ENCODE results near the gene PVRIG. TPM values are rescaled to one million over a fixed set of nuclear protein-coding genes. Genes with fewer than 3 reads are reported as not detected.
"Not testable (repeated sequence)": the region's sequence is repeated elsewhere in the genome, so short reads cannot be mapped to it uniquely, and the experiment has no call there.

PVRIG gene
- total and polyA plus RNA-seq, 2 donors (not counting 1 experiment from before 2014, with no cell fraction given): 16.2 to 51.2 TPM

GRCh38 chr7:100234660-100235317 lies 15.0 kb downstream of the PVRIG start:
- H3K79me2 ChIP-seq (ENCODE audit: control insufficient read depth, insufficient read depth, low read length); ATAC-seq (ENCODE audit: low read depth); H3K27me3 Mint-ChIP-seq; H3K4me1 ChIP-seq (ENCODE audit: control insufficient read depth in 2 of 2, insufficient read depth in 2 of 2, low read length in 2 of 2); DNase-seq; H3K9me3 Mint-ChIP-seq (ENCODE audit: insufficient read depth); H3K27me3 ChIP-seq (replicated peaks in 1 of 4; ENCODE audit: control extremely low read depth in 1 of 4, control insufficient read depth in 3 of 4, insufficient read depth in 4 of 4, low read length in 3 of 4); H3K9ac ChIP-seq (ENCODE audit: low read length); H3K27ac ChIP-seq (ENCODE audit: low read length in 2 of 2); CTCF ChIA-PET; intact Hi-C loops (cut with micrococcal nuclease); H3K4me3 Mint-ChIP-seq; H4K20me1 ChIP-seq (ENCODE audit: control insufficient read depth, insufficient read depth, low read length, poor library complexity, severe bottlenecking); H3K4me1 Mint-ChIP-seq; H3K4me3 ChIP-seq (ENCODE audit: control extremely low read depth in 1 of 5, extremely low read depth in 1 of 5, insufficient read depth in 1 of 5, low read depth in 2 of 5, low read length in 4 of 5); H3K36me3 ChIP-seq (replicated peaks in 1 of 2; ENCODE audit: control extremely low read depth in 1 of 2, control insufficient read depth in 1 of 2, extremely low read depth in 1 of 2, insufficient read depth in 2 of 2, low read length in 1 of 2); H3K4me2 ChIP-seq (replicated peaks; ENCODE audit: low read depth, low read length, poor library complexity, severe bottlenecking); H2AFZ ChIP-seq (ENCODE audit: insufficient read depth, low read depth, low read length, poor library complexity, severe bottlenecking): not testable (repeated sequence)
- no CpG with 5 or more reads among the region's 8 CpGs for WGBS (ENCODE audit: insufficient coverage)
- peak overlapping the region; percentile 65 for H3K27ac Mint-ChIP-seq
- H3K9me3 ChIP-seq (ENCODE audit: control extremely low read depth in 1 of 3, control insufficient read depth in 2 of 3, insufficient read depth in 1 of 3, low read length in 2 of 3): peaks cover 0 to 21% (median 0%) of the 10 kb centered on the region in 3 donors
- POLR2A ChIA-PET: interaction anchor here (0.7 kb wide), 1 partner anchor 114 kb away, joined by 3 read pairs; no protein-coding TSS in a partner anchor

GRCh38 chr7:100239975-100240374 lies 20.2 kb downstream of the PVRIG start:
- H3K27me3 ChIP-seq (replicated peaks in 1 of 4; ENCODE audit: control extremely low read depth in 1 of 4, control insufficient read depth in 3 of 4, insufficient read depth in 4 of 4, low read length in 3 of 4); H2AFZ ChIP-seq (ENCODE audit: insufficient read depth, low read depth, low read length, poor library complexity, severe bottlenecking); H4K20me1 ChIP-seq (ENCODE audit: control insufficient read depth, insufficient read depth, low read length, poor library complexity, severe bottlenecking); H3K36me3 ChIP-seq (replicated peaks in 1 of 2; ENCODE audit: control extremely low read depth in 1 of 2, control insufficient read depth in 1 of 2, extremely low read depth in 1 of 2, insufficient read depth in 2 of 2, low read length in 1 of 2); H3K79me2 ChIP-seq (ENCODE audit: control insufficient read depth, insufficient read depth, low read length); H3K27me3 Mint-ChIP-seq; H3K4me1 Mint-ChIP-seq; H3K9ac ChIP-seq (ENCODE audit: low read length); POLR2A ChIA-PET; CTCF ChIA-PET; H3K4me1 ChIP-seq (ENCODE audit: control insufficient read depth in 2 of 2, insufficient read depth in 2 of 2, low read length in 2 of 2); H3K27ac Mint-ChIP-seq; ATAC-seq (ENCODE audit: low read depth); H3K4me2 ChIP-seq (replicated peaks; ENCODE audit: low read depth, low read length, poor library complexity, severe bottlenecking); intact Hi-C loops (cut with micrococcal nuclease); H3K9me3 ChIP-seq (ENCODE audit: control extremely low read depth in 1 of 3, control insufficient read depth in 2 of 3, insufficient read depth in 1 of 3, low read length in 2 of 3); DNase-seq; H3K4me3 ChIP-seq (ENCODE audit: control extremely low read depth in 1 of 5, extremely low read depth in 1 of 5, insufficient read depth in 1 of 5, low read depth in 2 of 5, low read length in 4 of 5); H3K27ac ChIP-seq (ENCODE audit: low read length in 2 of 2); H3K9me3 Mint-ChIP-seq (ENCODE audit: insufficient read depth); H3K4me3 Mint-ChIP-seq: not testable (repeated sequence)
- 98% methylated on average over 5 of the region's 7 CpGs for WGBS (ENCODE audit: insufficient coverage)

GRCh38 chr7:100243385-100243784 lies 23.6 kb downstream of the PVRIG start:
- H3K27ac ChIP-seq (ENCODE audit: low read length in 2 of 2); CTCF ChIA-PET; H3K4me2 ChIP-seq (replicated peaks; ENCODE audit: low read depth, low read length, poor library complexity, severe bottlenecking); H3K4me3 Mint-ChIP-seq; H3K27ac Mint-ChIP-seq; H4K20me1 ChIP-seq (ENCODE audit: control insufficient read depth, insufficient read depth, low read length, poor library complexity, severe bottlenecking); H3K9ac ChIP-seq (ENCODE audit: low read length); H3K4me1 ChIP-seq (ENCODE audit: control insufficient read depth in 2 of 2, insufficient read depth in 2 of 2, low read length in 2 of 2); H3K4me1 Mint-ChIP-seq; DNase-seq; H3K36me3 ChIP-seq (replicated peaks in 1 of 2; ENCODE audit: control extremely low read depth in 1 of 2, control insufficient read depth in 1 of 2, extremely low read depth in 1 of 2, insufficient read depth in 2 of 2, low read length in 1 of 2); H3K79me2 ChIP-seq (ENCODE audit: control insufficient read depth, insufficient read depth, low read length); H3K9me3 ChIP-seq (ENCODE audit: control extremely low read depth in 1 of 3, control insufficient read depth in 2 of 3, insufficient read depth in 1 of 3, low read length in 2 of 3); H3K27me3 ChIP-seq (replicated peaks in 1 of 4; ENCODE audit: control extremely low read depth in 1 of 4, control insufficient read depth in 3 of 4, insufficient read depth in 4 of 4, low read length in 3 of 4); H3K27me3 Mint-ChIP-seq; H3K9me3 Mint-ChIP-seq (ENCODE audit: insufficient read depth); intact Hi-C loops (cut with micrococcal nuclease); H3K4me3 ChIP-seq (ENCODE audit: control extremely low read depth in 1 of 5, extremely low read depth in 1 of 5, insufficient read depth in 1 of 5, low read depth in 2 of 5, low read length in 4 of 5); POLR2A ChIA-PET; H2AFZ ChIP-seq (ENCODE audit: insufficient read depth, low read depth, low read length, poor library complexity, severe bottlenecking): not testable (repeated sequence)
- ATAC-seq (ENCODE audit: low read depth): peak; percentile 63
- WGBS (ENCODE audit: insufficient coverage): 16% methylated on average over 5 of the region's 12 CpGs

GRCh38 chr7:100244988-100245605 lies 25.3 kb downstream of the PVRIG start:
- CTCF ChIA-PET; H3K4me1 Mint-ChIP-seq; H3K27ac ChIP-seq (ENCODE audit: low read length in 2 of 2); H3K27ac Mint-ChIP-seq; H3K27me3 Mint-ChIP-seq; H3K9me3 ChIP-seq (ENCODE audit: control extremely low read depth in 1 of 3, control insufficient read depth in 2 of 3, insufficient read depth in 1 of 3, low read length in 2 of 3); H3K27me3 ChIP-seq (replicated peaks in 1 of 4; ENCODE audit: control extremely low read depth in 1 of 4, control insufficient read depth in 3 of 4, insufficient read depth in 4 of 4, low read length in 3 of 4); H4K20me1 ChIP-seq (ENCODE audit: control insufficient read depth, insufficient read depth, low read length, poor library complexity, severe bottlenecking); H3K9me3 Mint-ChIP-seq (ENCODE audit: insufficient read depth); DNase-seq; H3K36me3 ChIP-seq (replicated peaks in 1 of 2; ENCODE audit: control extremely low read depth in 1 of 2, control insufficient read depth in 1 of 2, extremely low read depth in 1 of 2, insufficient read depth in 2 of 2, low read length in 1 of 2); H2AFZ ChIP-seq (ENCODE audit: insufficient read depth, low read depth, low read length, poor library complexity, severe bottlenecking); ATAC-seq (ENCODE audit: low read depth); intact Hi-C loops (cut with micrococcal nuclease); H3K4me3 ChIP-seq (ENCODE audit: control extremely low read depth in 1 of 5, extremely low read depth in 1 of 5, insufficient read depth in 1 of 5, low read depth in 2 of 5, low read length in 4 of 5); H3K79me2 ChIP-seq (ENCODE audit: control insufficient read depth, insufficient read depth, low read length); H3K4me3 Mint-ChIP-seq; H3K4me2 ChIP-seq (replicated peaks; ENCODE audit: low read depth, low read length, poor library complexity, severe bottlenecking); H3K4me1 ChIP-seq (ENCODE audit: control insufficient read depth in 2 of 2, insufficient read depth in 2 of 2, low read length in 2 of 2); H3K9ac ChIP-seq (ENCODE audit: low read length): not testable (repeated sequence)
- POLR2A ChIA-PET: interaction anchor here (0.7 kb wide), 1 partner anchor 9 kb away, joined by 3 read pairs; no protein-coding TSS in a partner anchor
- 93% methylated on average over 5 of the region's 9 CpGs for WGBS (ENCODE audit: insufficient coverage)
